GM21619 (cell line): Measurements from ENCODE around the gene NR6A1.

Experiments
- ATAC-seq: cut with Tn5 transposase; IDR thresholded peaks from one replicate; pipeline ENCODE4 v1.9.1; 2021; ENCODE audit not compliant: unreplicated experiment

NR6A1 gene

GRCh38 chr9:124771021-124771866 lies at the start of gene NR6A1:
Gene NR6A1 (minus strand): TSS chr9:124771311.
- ATAC-seq: peak; percentile 89

- no peak for ATAC-seq
Observed at GRCh38 chr9:124818431-124819281, 47.5 kb upstream of the NR6A1 start.

GRCh38 chr9:124815601-124816000 lies 44.5 kb upstream of the NR6A1 start:
- ATAC-seq: no peak

GRCh38 chr9:124814164-124814535 lies 43.0 kb upstream of the NR6A1 start:
- ATAC-seq: no peak

GRCh38 chr9:124813501-124814163 lies 42.5 kb upstream of the NR6A1 start:
- no peak for ATAC-seq

- no peak for ATAC-seq
Observed at GRCh38 chr9:124813041-124813440, 41.9 kb upstream of the NR6A1 start.

GRCh38 chr9:124812441-124812876 lies 41.3 kb upstream of the NR6A1 start:
- ATAC-seq: no peak

GRCh38 chr9:124810663-124811355 lies 39.7 kb upstream of the NR6A1 start:
- ATAC-seq: no peak

GRCh38 chr9:124809741-124810500 lies 38.8 kb upstream of the NR6A1 start:
- no peak for ATAC-seq

- no peak for ATAC-seq
Observed at GRCh38 chr9:124809211-124809610, 38.1 kb upstream of the NR6A1 start.

GRCh38 chr9:124808246-124808956 lies 37.3 kb upstream of the NR6A1 start:
- no peak for ATAC-seq

- no peak for ATAC-seq
Observed at GRCh38 chr9:124805186-124805585, 34.1 kb upstream of the NR6A1 start.

- no peak for ATAC-seq
Observed at GRCh38 chr9:124803911-124804310, 32.8 kb upstream of the NR6A1 start.

GRCh38 chr9:124802426-124802825 lies 31.3 kb upstream of the NR6A1 start:
- no peak for ATAC-seq

GRCh38 chr9:124801356-124801755 lies 30.2 kb upstream of the NR6A1 start:
- no peak for ATAC-seq

- no peak for ATAC-seq
Observed at GRCh38 chr9:124800306-124801259, 29.5 kb upstream of the NR6A1 start.

GRCh38 chr9:124799274-124800006 lies 28.3 kb upstream of the NR6A1 start:
- ATAC-seq: no peak
